SK-N-SH (cell line): ENCODE measurements around the gene PARD3B.

Experiments
- FOSL2 ChIP-seq: IDR thresholded peaks from 2 replicates; pipeline ENCODE4 v1.4.0; 2012; ENCODE audit warnings: low read depth, mild to moderate bottlenecking, moderate library complexity, borderline replicate concordance
- JUND ChIP-seq: IDR thresholded peaks from 2 replicates; pipeline ENCODE4 v1.4.0; 2012

GRCh38 chr2:204914708-204915107, 369.4 kb downstream of the PARD3B start:
- TF ChIP-seq FOSL2 (no peak), JUND (no peak)
